A673 (cell line): ENCODE data around the gene CDIPT. TPM values are rescaled to one million over a fixed set of nuclear protein-coding genes. Genes with fewer than 3 reads are reported as not detected.
A peak's percentile ranks its signal among the peaks of the same experiment; 100 is the strongest.

Experiments used
- BruUV-seq: library from RNA; stranded (reverse); fragments of 400-500 nt; replicated peaks from 2 replicates; lab custom pipeline; 2021; lab: Mats Ljungman, UMichigan
- CTCF ChIA-PET: fragments of 300-600 bp; sonication (Branson Sonifier 250); formaldehyde crosslinking; loops from one replicate; lab custom pipeline; 2022; ENCODE audit warnings: antibody characterized with exemption; lab: Charles Lee
- POLR2A ChIA-PET: fragments of 300-600 bp; sonication (Branson Sonifier 250); formaldehyde crosslinking; loops from one replicate; lab custom pipeline; 2022; ENCODE audit warnings: antibody characterized with exemption; ENCODE audit not compliant: low non-redundant PET; lab: Charles Lee
- DNase-seq: peaks from one replicate; pipeline ENCODE4 v3.0.0-alpha.2; 2015; ENCODE audit warnings: low spot score
- H3K27ac ChIP-seq: fragments of 200-600 bp; sonication (generic); 2 replicates; pipeline ENCODE4 v1.5.1; 2016; ENCODE audit warnings: mixed run types, low read depth, mild to moderate bottlenecking, mixed read lengths, antibody characterized with exemption, low read length; ENCODE audit not compliant: poor library complexity, severe bottlenecking
- H3K27me3 ChIP-seq: fragments of 200-600 bp; sonication (generic); replicated peaks from 2 replicates; pipeline ENCODE4 v1.6.1; 2017; ENCODE audit warnings: mixed run types, low read depth, mild to moderate bottlenecking, mixed read lengths, antibody characterized with exemption, low read length; ENCODE audit not compliant: insufficient read depth, poor library complexity
- H3K36me3 ChIP-seq: fragments of 200-600 bp; sonication (generic); 2 replicates; pipeline ENCODE4 v1.6.1; 2016; ENCODE audit warnings: mixed run types, mild to moderate bottlenecking, mixed read lengths, antibody characterized with exemption, low read length; ENCODE audit not compliant: insufficient read depth, poor library complexity, severe bottlenecking
- H3K4me1 ChIP-seq: fragments of 200-600 bp; sonication (generic); 2 replicates; pipeline ENCODE4 v1.6.1; 2017; ENCODE audit warnings: mixed run types, mild to moderate bottlenecking, mixed read lengths, antibody characterized with exemption, low read length; ENCODE audit not compliant: insufficient read depth, poor library complexity, severe bottlenecking
- H3K4me3 ChIP-seq: fragments of 200-600 bp; sonication (generic); 2 replicates; pipeline ENCODE4 v1.5.1; 2016; ENCODE audit warnings: low read depth, mixed run types, mild to moderate bottlenecking, mixed read lengths, low read length; ENCODE audit not compliant: poor library complexity, severe bottlenecking
- H3K9me3 ChIP-seq: fragments of 200-600 bp; sonication (generic); 2 replicates; pipeline ENCODE4 v1.6.1; 2016; ENCODE audit warnings: mixed run types, low read depth, mild to moderate bottlenecking, mixed read lengths, antibody characterized with exemption, low read length; ENCODE audit not compliant: poor library complexity, severe bottlenecking
- CTCF ChIP-seq: fragments of 300-800, 200-600 bp; sonication (generic); conservative IDR thresholded peaks from 2 replicates; pipeline ENCODE4 v1.5.1; 2017; ENCODE audit warnings: low read depth, mild to moderate bottlenecking, antibody characterized with exemption, low read length, moderate library complexity, mixed read lengths
- EZH2 ChIP-seq: fragments of 200-600 bp; sonication (generic); IDR thresholded peaks from 2 replicates; pipeline ENCODE4 v1.6.1; 2017; ENCODE audit warnings: borderline replicate concordance, low read depth, mild to moderate bottlenecking, mixed read lengths, antibody characterized with exemption, low read length; ENCODE audit not compliant: poor library complexity, severe bottlenecking
- intact Hi-C: fragments of 100-400 bp; cut with micrococcal nuclease; formaldehyde crosslinking; loops from one replicate; pipeline ENCODE4 v1.10.0; 2022; ENCODE audit not compliant: unreplicated experiment
- total RNA-seq: library from RNA; stranded (reverse); gene quantifications from 2 replicates; pipeline ENCODE4 v1.2.3, GENCODE V29; 2021

CDIPT gene
- total RNA-seq, 1 experiment from 2014 or later = 51.7 TPM

GRCh38 chr16:29848420-29849297, 14.4 kb downstream of the CDIPT start:
- Histone ChIP-seq H3K9me3 (no peaks in the 10 kb centered on the region), H3K4me1 (peaks cover 4% of the 10 kb centered on the region), H3K27ac (no peak overlapping the region), H3K4me3 (no peak overlapping the region), H3K27me3 (no peaks in the 10 kb centered on the region), H3K36me3 (no peaks in the 10 kb centered on the region)
- BruUV-seq = no TSS peak
- ChIA-PET POLR2A (interaction anchor here (0.6 kb wide), 1 partner anchor 22 kb away, joined by 5 read pairs; no protein-coding TSS in a partner anchor), CTCF (interaction anchor here (0.6 to 1.5 kb wide), 17 partner anchors 10 to 172 kb away, joined by 3 to 11 read pairs (median 6); partner anchors contain the start of genes CDIPT, MAZ, PAGR1 and SEZ6L2)
- TF ChIP-seq EZH2 (no peak), CTCF (peak; percentile 96)
- peak; percentile 72 for DNase-seq
- intact Hi-C loops = no loop called here

- CTCF ChIA-PET = no interaction called here
- Histone ChIP-seq H3K27ac (no peak overlapping the region), H3K4me3 (no peak overlapping the region), H3K9me3 (no peaks in the 10 kb centered on the region), H3K27me3 (no peaks in the 10 kb centered on the region), H3K4me1 (no peaks in the 10 kb centered on the region), H3K36me3 (no peaks in the 10 kb centered on the region)
- intact Hi-C loops = no loop called here
- no TSS peak for BruUV-seq
- DNase-seq = no peak
- POLR2A ChIA-PET = no interaction called here
- no peak for TF ChIP-seq CTCF
- TF ChIP-seq EZH2 = no peak
Measured at GRCh38 chr16:29845656-29846055, 17.4 kb downstream of the CDIPT start.

- no TSS peak for BruUV-seq
- Histone ChIP-seq H3K4me3 (no peak overlapping the region), H3K36me3 (no peaks in the 10 kb centered on the region), H3K27ac (no peak overlapping the region), H3K4me1 (no peaks in the 10 kb centered on the region), H3K9me3 (no peaks in the 10 kb centered on the region), H3K27me3 (no peaks in the 10 kb centered on the region)
- ChIA-PET POLR2A (no interaction called here), CTCF (no interaction called here)
- TF ChIP-seq EZH2 (no peak), CTCF (no peak)
- intact Hi-C loops = no loop called here
- DNase-seq = no peak
Measured at GRCh38 chr16:29844575-29845331, 18.3 kb downstream of the CDIPT start.
